ENCODE measurements around the gene TRAF6. TPM values are rescaled to one million over a fixed set of nuclear protein-coding genes. Genes with fewer than 3 reads are reported as not detected.
"Not testable (repeated sequence)": the region's sequence is repeated elsewhere in the genome, so short reads cannot be mapped to it uniquely, and the experiment has no call there.

The TRAF6 gene
- total and polyA plus RNA-seq, 4 donors = 2.4 to 7.8 (median 5.3) TPM

- no peak overlapping the region for H3K27ac ChIP-seq (ENCODE audit: low read depth in 1 of 2, low read length in 2 of 2)
- no peak for DNase-seq (ENCODE audit: low spot score)
- H3K9ac ChIP-seq (ENCODE audit: low read depth in 1 of 2, low read length in 2 of 2) = no peak overlapping the region
- H3K36me3 ChIP-seq (ENCODE audit: control insufficient read depth in 4 of 4, insufficient read depth in 3 of 4, low read depth in 1 of 4, low read length in 3 of 4) = no peaks in the 10 kb centered on the region
- no peak for TF ChIP-seq FOXA1 (IDR thresholded peaks at IDR 0.05)
- H3K4me3 ChIP-seq (ENCODE audit: low read depth in 1 of 3, low read length in 3 of 3) = no peak overlapping the region
- peaks cover 0 to 13% (median 5%) of the 10 kb centered on the region in 4 donors for H3K4me1 ChIP-seq (ENCODE audit: control insufficient read depth in 4 of 4, insufficient read depth in 4 of 4, low read length in 3 of 4)
- peaks cover 0 to 5% (median 0%) of the 10 kb centered on the region in 4 donors for H3K9me3 ChIP-seq (ENCODE audit: control insufficient read depth in 4 of 4, low read length in 3 of 4)
- no peaks in the 10 kb centered on the region for H3K27me3 ChIP-seq (ENCODE audit: control insufficient read depth in 4 of 4, insufficient read depth in 4 of 4, low read length in 3 of 4)
- 67% methylated on average over 5 of the region's 5 CpGs for WGBS
Measured at GRCh38 chr11:36512016-36512415, 1.9 kb upstream of the TRAF6 start.

GRCh38 chr11:36511062-36511461 is 990 bp upstream of the TRAF6 start:
- Histone ChIP-seq H3K4me1 (ENCODE audit: control insufficient read depth in 4 of 4, insufficient read depth in 4 of 4, low read length in 3 of 4) (peaks cover 0 to 13% (median 5%) of the 10 kb centered on the region in 4 donors), H3K4me3 (ENCODE audit: low read depth in 1 of 3, low read length in 3 of 3) (peak overlapping the region in 1 of 3 donors; percentile 86)
- H3K9me3 ChIP-seq (ENCODE audit: control insufficient read depth in 4 of 4, low read length in 3 of 4); H3K9ac ChIP-seq (ENCODE audit: low read depth in 1 of 2, low read length in 2 of 2); H3K36me3 ChIP-seq (ENCODE audit: control insufficient read depth in 4 of 4, insufficient read depth in 3 of 4, low read depth in 1 of 4, low read length in 3 of 4); H3K27ac ChIP-seq (ENCODE audit: low read depth in 1 of 2, low read length in 2 of 2); DNase-seq (ENCODE audit: low spot score); H3K27me3 ChIP-seq (ENCODE audit: control insufficient read depth in 4 of 4, insufficient read depth in 4 of 4, low read length in 3 of 4): not testable (repeated sequence)
- 89% methylated on average over 2 of the region's 2 CpGs for WGBS

- Histone ChIP-seq H3K36me3 (ENCODE audit: control insufficient read depth in 4 of 4, insufficient read depth in 3 of 4, low read depth in 1 of 4, low read length in 3 of 4) (no peaks in the 10 kb centered on the region), H3K9me3 (ENCODE audit: control insufficient read depth in 4 of 4, low read length in 3 of 4) (peaks cover 0 to 5% (median 0%) of the 10 kb centered on the region in 4 donors), H3K4me3 (ENCODE audit: low read depth in 1 of 3, low read length in 3 of 3) (peak overlapping the region; percentile 86 to 97 (median 92)), H3K27ac (ENCODE audit: low read depth in 1 of 2, low read length in 2 of 2) (peak overlapping the region; percentile 68 to 97), H3K27me3 (ENCODE audit: control insufficient read depth in 4 of 4, insufficient read depth in 4 of 4, low read length in 3 of 4) (no peaks in the 10 kb centered on the region), H3K4me1 (ENCODE audit: control insufficient read depth in 4 of 4, insufficient read depth in 4 of 4, low read length in 3 of 4) (peaks cover 0 to 13% (median 5%) of the 10 kb centered on the region in 4 donors), H3K9ac (ENCODE audit: low read depth in 1 of 2, low read length in 2 of 2) (peak overlapping the region; percentile 76 to 85)
- WGBS = 15% methylated on average over 8 of the region's 8 CpGs
- TF ChIP-seq GABPA (IDR thresholded peaks at IDR 0.05 in 1 of 2, conservative IDR thresholded peaks at IDR 0.05 in 1 of 2) = no peak
- no peak for TF ChIP-seq ATF3 (IDR thresholded peaks at IDR 0.05)
- TF ChIP-seq YY1 (IDR thresholded peaks at IDR 0.05) = no peak
- TF ChIP-seq RAD21 (IDR thresholded peaks at IDR 0.05) = no peak
- no peak for TF ChIP-seq EGR1 (IDR thresholded peaks at IDR 0.05; ENCODE audit: low read depth in 2 of 2)
- no peak for DNase-seq (ENCODE audit: low spot score)
Measured at GRCh38 chr11:36510594-36510942, 496 bp upstream of the TRAF6 start.

- H3K4me1 ChIP-seq (ENCODE audit: control insufficient read depth in 4 of 4, insufficient read depth in 4 of 4, low read length in 3 of 4) = peaks cover 0 to 13% (median 5%) of the 10 kb centered on the region in 4 donors
- H3K4me3 ChIP-seq (ENCODE audit: low read depth in 1 of 3, low read length in 3 of 3) = peak overlapping the region; percentile 86 to 97 (median 92)
- under 1% methylated on average over 15 of the region's 15 CpGs for WGBS
- no peaks in the 10 kb centered on the region for H3K27me3 ChIP-seq (ENCODE audit: control insufficient read depth in 4 of 4, insufficient read depth in 4 of 4, low read length in 3 of 4)
- peak overlapping the region; percentile 85 to 87 for H3K9ac ChIP-seq (ENCODE audit: low read depth in 1 of 2, low read length in 2 of 2)
- H3K9me3 ChIP-seq (ENCODE audit: control insufficient read depth in 4 of 4, low read length in 3 of 4) = peaks cover 0 to 5% (median 0%) of the 10 kb centered on the region in 4 donors
- H3K27ac ChIP-seq (ENCODE audit: low read depth in 1 of 2, low read length in 2 of 2) = peak overlapping the region; percentile 68 to 97
- H3K36me3 ChIP-seq (ENCODE audit: control insufficient read depth in 4 of 4, insufficient read depth in 3 of 4, low read depth in 1 of 4, low read length in 3 of 4) = peaks cover 0 to 2% (median 0%) of the 10 kb centered on the region in 4 donors
- no peak for DNase-seq (ENCODE audit: low spot score)
- no peak for TF ChIP-seq HNF4A (conservative IDR thresholded peaks at IDR 0.05)
- no peak for TF ChIP-seq REST (IDR thresholded peaks at IDR 0.05)
- TF ChIP-seq RAD21 (IDR thresholded peaks at IDR 0.05) = no peak
- no peak for TF ChIP-seq CTCF (IDR thresholded peaks at IDR 0.05; ENCODE audit: low read depth, low read length, missing input control)
- TF ChIP-seq FOXA2 (IDR thresholded peaks at IDR 0.05) = no peak
- no peak for TF ChIP-seq HNF4G (IDR thresholded peaks at IDR 0.05)
- no peak for TF ChIP-seq EGR1 (IDR thresholded peaks at IDR 0.05; ENCODE audit: low read depth in 2 of 2)
- TF ChIP-seq GABPA (IDR thresholded peaks at IDR 0.05 in 1 of 2, conservative IDR thresholded peaks at IDR 0.05 in 1 of 2) = no peak
- no peak for TF ChIP-seq RXRA (IDR thresholded peaks at IDR 0.05)
- no peak for TF ChIP-seq MAX (IDR thresholded peaks at IDR 0.05)
- no peak for TF ChIP-seq TAF1 (conservative IDR thresholded peaks at IDR 0.05)
- TF ChIP-seq FOXA1 (IDR thresholded peaks at IDR 0.05) = no peak
- no peak for TF ChIP-seq SP1 (IDR thresholded peaks at IDR 0.05)
- TF ChIP-seq ATF3 (IDR thresholded peaks at IDR 0.05) = no peak
- TF ChIP-seq JUND (IDR thresholded peaks at IDR 0.05) = no peak
- TF ChIP-seq NR2F2 (IDR thresholded peaks at IDR 0.05) = no peak
Measured at GRCh38 chr11:36509201-36509639, 852 bp downstream of the TRAF6 start.
